HL-60 (cell line): ENCODE measurements around the gene CHURC1.

Experiments used
- CTCF ChIP-seq: IDR thresholded peaks from one replicate; pipeline ENCODE4 v1.5.1; 2011; ENCODE audit warnings: low read length, control low read depth, inconsistent platforms; ENCODE audit not compliant: insufficient read depth
- GABPA ChIP-seq: IDR thresholded peaks from 2 replicates; pipeline ENCODE4 v1.6.1; 2012; ENCODE audit warnings: low read depth
- POLR2AphosphoS5 ChIP-seq: IDR thresholded peaks from 2 replicates; pipeline ENCODE4 v1.6.1; 2012; ENCODE audit warnings: low read depth
- REST ChIP-seq: IDR thresholded peaks from 2 replicates; pipeline ENCODE4 v1.6.1; 2012; ENCODE audit warnings: low read depth; ENCODE audit not compliant: insufficient replicate concordance
- SPI1 ChIP-seq: IDR thresholded peaks from 2 replicates; pipeline ENCODE4 v1.6.1; 2012; ENCODE audit warnings: low read depth, mild to moderate bottlenecking, borderline replicate concordance

- TF ChIP-seq CTCF (no peak), REST (no peak), POLR2AphosphoS5 (no peak), GABPA (no peak), SPI1 (no peak)
These were observed 57.3 kb downstream of the CHURC1 start for GRCh38 chr14:64971491-64971942.
